ENCODE measurements around the gene TUBGCP6.

TUBGCP6 gene

DNA sequence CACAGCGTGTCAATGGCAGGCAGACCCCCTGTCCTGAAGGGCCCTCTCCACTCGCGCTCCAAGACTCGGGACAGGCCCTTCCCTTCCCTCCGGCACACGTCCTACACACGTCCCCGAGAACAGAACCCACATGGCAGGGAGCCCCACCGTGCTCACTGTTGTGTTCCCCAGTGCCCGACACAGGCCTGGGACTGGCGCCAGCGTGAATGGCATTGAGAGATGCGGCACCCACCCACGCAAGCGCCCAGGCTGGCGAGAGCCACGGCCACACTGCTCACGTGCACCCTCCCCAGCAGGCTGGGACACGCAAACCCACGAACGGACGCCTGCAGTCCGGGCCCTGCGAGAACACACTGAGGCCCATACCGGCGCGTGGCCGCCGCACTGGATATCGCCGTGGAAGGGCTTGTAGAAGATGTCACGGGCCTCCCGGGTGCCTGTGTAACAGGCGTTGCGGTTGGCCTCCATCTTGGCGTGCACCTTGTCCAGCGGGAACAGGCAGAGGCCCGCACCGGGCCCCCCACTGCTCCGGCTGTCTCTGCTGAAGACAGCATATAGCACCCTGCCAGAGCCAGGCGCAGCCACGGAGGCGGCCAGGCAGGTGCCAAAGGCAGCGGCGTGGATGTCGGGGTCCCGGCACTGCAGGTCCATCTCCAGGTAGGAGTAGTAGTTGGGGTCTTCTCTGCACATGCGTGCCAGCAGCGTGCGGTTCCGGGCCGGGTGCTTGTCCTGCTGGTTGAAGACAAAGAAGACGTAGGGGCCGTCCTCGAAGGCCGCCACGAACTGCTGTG, 44.5 kb upstream of the TUBGCP6 start:
- Histone ChIP-seq H2AFZ (ENCODE audit: low read length) (no peak overlapping the region), H3K4me3 (ENCODE audit: low read length, poor library complexity, severe bottlenecking) (no peak overlapping the region), H3K9me3 (ENCODE audit: insufficient read depth, low read depth, low read length) (no peaks in the 10 kb centered on the region), H3K9ac (ENCODE audit: low read depth, low read length, poor library complexity, severe bottlenecking) (no peak overlapping the region), H3F3A (ENCODE audit: low read depth) (no peaks in the 10 kb centered on the region), H3K9me2 (replicated peaks; ENCODE audit: low read depth, low read length) (no peaks in the 10 kb centered on the region), H3K79me2 (ENCODE audit: insufficient read depth, low read length) (no peaks in the 10 kb centered on the region; the same call in 1 of the 2 replicates), H3K27me3 (ENCODE audit: insufficient read depth, low read length, poor library complexity, severe bottlenecking) (no peaks in the 10 kb centered on the region), H3K4me1 (ENCODE audit: insufficient read depth, low read length, poor library complexity, severe bottlenecking) (peaks cover 3% of the 10 kb centered on the region), H3K4me2 (ENCODE audit: low read depth, low read length, poor library complexity, severe bottlenecking) (no peak overlapping the region), H3K36me3 (ENCODE audit: insufficient read depth, low read length) (peaks cover 9% of the 10 kb centered on the region; the same call in 1 of the 2 replicates), H4K20me1 (ENCODE audit: insufficient read depth, low read length, poor library complexity, severe bottlenecking) (no peaks in the 10 kb centered on the region)
- TF ChIP-seq, protein P1, sequence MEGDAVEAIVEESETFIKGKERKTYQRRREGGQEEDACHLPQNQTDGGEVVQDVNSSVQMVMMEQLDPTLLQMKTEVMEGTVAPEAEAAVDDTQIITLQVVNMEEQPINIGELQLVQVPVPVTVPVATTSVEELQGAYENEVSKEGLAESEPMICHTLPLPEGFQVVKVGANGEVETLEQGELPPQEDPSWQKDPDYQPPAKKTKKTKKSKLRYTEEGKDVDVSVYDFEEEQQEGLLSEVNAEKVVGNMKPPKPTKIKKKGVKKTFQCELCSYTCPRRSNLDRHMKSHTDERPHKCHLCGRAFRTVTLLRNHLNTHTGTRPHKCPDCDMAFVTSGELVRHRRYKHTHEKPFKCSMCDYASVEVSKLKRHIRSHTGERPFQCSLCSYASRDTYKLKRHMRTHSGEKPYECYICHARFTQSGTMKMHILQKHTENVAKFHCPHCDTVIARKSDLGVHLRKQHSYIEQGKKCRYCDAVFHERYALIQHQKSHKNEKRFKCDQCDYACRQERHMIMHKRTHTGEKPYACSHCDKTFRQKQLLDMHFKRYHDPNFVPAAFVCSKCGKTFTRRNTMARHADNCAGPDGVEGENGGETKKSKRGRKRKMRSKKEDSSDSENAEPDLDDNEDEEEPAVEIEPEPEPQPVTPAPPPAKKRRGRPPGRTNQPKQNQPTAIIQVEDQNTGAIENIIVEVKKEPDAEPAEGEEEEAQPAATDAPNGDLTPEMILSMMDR (conservative IDR thresholded peaks at IDR 0.05; ENCODE audit: low read length) = no peak
- TF ChIP-seq EZH2phosphoT487 (IDR thresholded peaks at IDR 0.05; ENCODE audit: borderline replicate concordance) = no peak

DNA sequence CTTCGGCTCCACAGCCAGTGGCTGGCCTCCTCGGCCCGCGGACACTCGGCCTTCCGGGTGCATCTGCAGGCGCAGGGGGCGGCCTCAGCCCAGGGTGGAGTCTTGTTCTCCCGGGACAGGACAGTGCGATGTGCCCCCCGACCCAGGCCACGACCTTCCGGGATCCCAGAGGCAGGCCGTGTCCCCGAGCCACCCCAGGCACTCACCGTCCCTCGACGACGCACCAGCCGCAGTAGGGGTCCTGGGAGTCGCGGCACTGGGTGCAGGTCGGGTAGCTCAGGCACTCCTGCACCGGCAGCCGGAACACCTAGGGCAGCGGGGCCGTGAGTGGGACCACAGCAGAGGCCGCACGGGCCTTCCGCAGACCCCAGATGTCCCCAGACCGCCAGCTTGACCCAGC, 42.9 kb upstream of the TUBGCP6 start:
- H3F3A ChIP-seq (ENCODE audit: low read depth) = no peaks in the 10 kb centered on the region
- no peak for TF ChIP-seq EZH2phosphoT487 (IDR thresholded peaks at IDR 0.05; ENCODE audit: borderline replicate concordance)
- TF ChIP-seq, protein P1 (conservative IDR thresholded peaks at IDR 0.05; ENCODE audit: low read length) = no peak
- H3K9ac ChIP-seq (ENCODE audit: low read depth, low read length, poor library complexity, severe bottlenecking) = no peak overlapping the region
- no peaks in the 10 kb centered on the region for H3K27me3 ChIP-seq (ENCODE audit: insufficient read depth, low read length, poor library complexity, severe bottlenecking)
- H3K79me2 ChIP-seq (ENCODE audit: insufficient read depth, low read length) = no peaks in the 10 kb centered on the region; the same call in 1 of the 2 replicates
- no peaks in the 10 kb centered on the region for H3K9me2 ChIP-seq (replicated peaks; ENCODE audit: low read depth, low read length)
- H3K9me3 ChIP-seq (ENCODE audit: insufficient read depth, low read depth, low read length) = no peaks in the 10 kb centered on the region
- H4K20me1 ChIP-seq (ENCODE audit: insufficient read depth, low read length, poor library complexity, severe bottlenecking) = no peaks in the 10 kb centered on the region
- no peak overlapping the region for H2AFZ ChIP-seq (ENCODE audit: low read length)
- no peak overlapping the region for H3K4me2 ChIP-seq (ENCODE audit: low read depth, low read length, poor library complexity, severe bottlenecking)
- H3K36me3 ChIP-seq (ENCODE audit: insufficient read depth, low read length) = peaks cover 9% of the 10 kb centered on the region; the same call in 1 of the 2 replicates
- H3K4me3 ChIP-seq (ENCODE audit: low read length, poor library complexity, severe bottlenecking) = no peak overlapping the region
- no peaks in the 10 kb centered on the region for H3K4me1 ChIP-seq (ENCODE audit: insufficient read depth, low read length, poor library complexity, severe bottlenecking)

DNA sequence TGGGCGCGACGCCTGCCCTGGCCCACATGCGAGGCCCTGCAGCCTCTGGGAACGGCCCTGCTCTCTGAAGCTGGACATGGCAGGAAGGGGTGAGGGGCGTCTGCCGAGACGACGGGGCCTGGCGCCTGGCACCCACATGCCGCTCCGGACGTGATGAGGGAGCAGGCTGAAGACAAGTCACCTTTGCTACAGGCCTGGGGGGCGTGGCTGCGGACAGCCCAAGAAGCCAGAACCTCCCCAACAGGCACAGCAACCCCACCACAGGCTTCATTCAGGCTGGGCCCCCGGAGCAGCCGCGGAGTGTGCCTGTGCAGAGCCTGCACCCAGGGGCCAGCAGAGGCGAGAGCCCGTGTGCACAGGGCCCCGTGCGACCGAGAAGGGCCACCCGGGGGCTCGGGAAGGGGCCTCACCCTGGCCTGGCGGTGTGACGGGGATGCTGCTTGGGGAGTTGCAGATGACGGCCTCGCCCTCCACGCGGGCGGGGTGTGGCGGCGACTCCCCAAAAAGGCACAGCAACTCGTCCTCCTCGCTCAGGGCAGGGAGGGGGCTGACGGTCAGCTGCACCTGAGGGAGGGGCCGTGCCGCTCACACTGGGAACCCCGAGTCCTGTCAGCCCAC, 42.0 kb upstream of the TUBGCP6 start:
- H3K36me3 ChIP-seq (ENCODE audit: insufficient read depth, low read length) = peaks cover 9% of the 10 kb centered on the region; the same call in 1 of the 2 replicates
- H4K20me1 ChIP-seq (ENCODE audit: insufficient read depth, low read length, poor library complexity, severe bottlenecking) = no peaks in the 10 kb centered on the region
- H3K4me1 ChIP-seq (ENCODE audit: insufficient read depth, low read length, poor library complexity, severe bottlenecking) = no peaks in the 10 kb centered on the region
- H3K9ac ChIP-seq (ENCODE audit: low read depth, low read length, poor library complexity, severe bottlenecking) = no peak overlapping the region
- no peaks in the 10 kb centered on the region for H3K9me3 ChIP-seq (ENCODE audit: insufficient read depth, low read depth, low read length)
- TF ChIP-seq, protein P1 (conservative IDR thresholded peaks at IDR 0.05; ENCODE audit: low read length) = no peak
- no peak for TF ChIP-seq EZH2phosphoT487 (IDR thresholded peaks at IDR 0.05; ENCODE audit: borderline replicate concordance)
- H3K27me3 ChIP-seq (ENCODE audit: insufficient read depth, low read length, poor library complexity, severe bottlenecking) = no peaks in the 10 kb centered on the region
- H3K79me2 ChIP-seq (ENCODE audit: insufficient read depth, low read length) = no peaks in the 10 kb centered on the region
- no peak overlapping the region for H2AFZ ChIP-seq (ENCODE audit: low read length)
- no peaks in the 10 kb centered on the region for H3F3A ChIP-seq (ENCODE audit: low read depth)
- H3K4me2 ChIP-seq (ENCODE audit: low read depth, low read length, poor library complexity, severe bottlenecking) = no peak overlapping the region
- H3K4me3 ChIP-seq (ENCODE audit: low read length, poor library complexity, severe bottlenecking) = no peak overlapping the region
- H3K9me2 ChIP-seq (replicated peaks; ENCODE audit: low read depth, low read length) = no peaks in the 10 kb centered on the region
